Heart right ventricle (tissue), 16 donors: ENCODE data around the gene CADM1. TPM values are rescaled to one million over a fixed set of nuclear protein-coding genes. Genes with fewer than 3 reads are reported as not detected.

Experiments used
- ATAC-seq, 8 donors: fragments of 200-7000 bp; cut with Tn5 transposase; one replicate each; pipeline ENCODE4 v1.9.1; 2020; ENCODE audit warnings: mild to moderate bottlenecking in 8 of 8, moderate library complexity in 8 of 8, moderate number of reproducible peaks in 1 of 8
- DNase-seq, 2 donors: peaks; one replicate each; pipeline ENCODE4 v3.0.0-alpha.2; 2020
- H3K27ac ChIP-seq, 10 donors: fragments of 200-600 bp; sonication (generic) in 2 of 10; one replicate each; pipeline versions ENCODE4 v1.5.0 to v1.8.0; 2020 to 2022; ENCODE audit warnings: mild to moderate bottlenecking in 3 of 10
- H3K27me3 ChIP-seq, 7 donors: fragments of 200-600 bp; one replicate each; pipeline ENCODE4 v1.8.0; 2021 to 2022; ENCODE audit warnings: mild to moderate bottlenecking in 2 of 7
- H3K36me3 ChIP-seq, 9 donors: fragments of 200-600 bp; sonication (generic) in 1 of 9; one replicate each; pipeline versions ENCODE4 v1.5.0 to v1.8.0; 2020 to 2022; ENCODE audit warnings: mild to moderate bottlenecking in 2 of 9
- H3K4me1 ChIP-seq, 9 donors: fragments of 200-600 bp; sonication (generic) in 1 of 9; one replicate each; pipeline versions ENCODE4 v1.5.0 to v1.8.0; 2020 to 2022; ENCODE audit warnings: mild to moderate bottlenecking in 4 of 9
- H3K4me3 ChIP-seq, 10 donors: fragments of 200-600 bp; sonication (generic) in 2 of 10; one replicate each; pipeline versions ENCODE4 v1.5.0 to v1.8.0; 2020 to 2022; ENCODE audit warnings: mild to moderate bottlenecking in 7 of 10, moderate library complexity in 2 of 10
- H3K9me3 ChIP-seq, 11 donors: fragments of 200-600 bp in 10 of 11; sonication (generic) in 2 of 11; one replicate each; pipeline versions ENCODE4 v1.5.0 to v1.8.0; 2013 to 2022; ENCODE audit warnings: mild to moderate bottlenecking in 2 of 11, control low read depth in 1 of 11, moderate library complexity in 1 of 11
- CTCF ChIP-seq, 9 donors: fragments of 200-600 bp; sonication (generic) in 2 of 9; IDR thresholded peaks; one replicate each; pipeline versions ENCODE4 v1.5.0 to v1.8.0; 2021 to 2022; ENCODE audit warnings: antibody characterized with exemption in 9 of 9, mild to moderate bottlenecking in 5 of 9, moderate library complexity in 1 of 9
- WGBS, 2 donors: extraction: QIAGEN DNeasy Blood & Tissue Kit; methylation state at CpG; one replicate each; pipeline ENCODE4 v1.1.7; 2013; ENCODE audit warnings: inconsistent platforms in 1 of 2; 5-methylcytosine and 5-hydroxymethylcytosine counted together
- intact Hi-C, 10 donors: fragments of 100-400 bp; cut with DNase I; formaldehyde crosslinking; loops; one replicate each; pipeline versions ENCODE4 v1.11.1 to v1.14.2; 2022
- polyA plus RNA-seq, 2 donors: library from polyadenylated mRNA; stranded (reverse); fragments of 200-250 nt; gene quantifications; one replicate each; pipeline ENCODE4 v1.2.3, GENCODE V29; 2013
- total RNA-seq, 10 donors: library from RNA; stranded (reverse); fragmentation: NEBNext Ultra II Directional in 3 of 10; extraction: Animal tissue kit (Norgen Biotek cat#: 25700) in 3 of 10; gene quantifications; one replicate each; pipeline versions ENCODE4 v1.2.1 to v1.2.4, GENCODE V29; 2021 to 2023
- donor health status: Arrhythmogenic right ventricular cardiomyopathy.
- donor health status: ischemic (EF 13 %, LVEDD 7.1; RV severe dilation, severe dysfunction).
- donor health status: healthy with polysubstance abuse.
- donor health status: DM: no; HTN: yes; CAD: no.
- donor health status: DM: no; HTN: no; CAD: no.
- donor health status: ischemic (EF 25% LVEDD 6.9; RV normal size, moderate dysfunction).
- donor health status: ischemic (EF 25% LVEDD 5.7; RV mildly dilated, moderate dysfunction).
- donor health status: healthy.
- donor health status: DM: yes; HTN: yes; CAD: no.
- donor health status: Ischemic cardiomyopathy.
- donor health status: ischemic (EF 35%, LVEDD 5.7; RV mildly dilated, moderate dysfunction).
- donor health status: nonischemic (EF 11% LVEDD 7.7; RV severe dilation, severe dysfunction).
- donor health status: DM: yes; HTN: yes; CAD: no.
- donor health status: PGD.
- donor health status: ischemic (EF 29% LVEDD 5.4; RV normal size, mild dysfunction).
- donor health status: nonischemic (EF 23%, LVEDD 6.1; RV moderate dilation, normal function).

The CADM1 gene
- total and polyA plus RNA-seq, 12 donors, result 10.2 to 83.0 (median 41.4) TPM

GRCh38 chr11:115170133-115170815, 333.9 kb downstream of the CADM1 start:
- H3K4me1 ChIP-seq, result peaks cover 0 to 13% (median 3%) of the 10 kb centered on the region in 9 donors
- ATAC-seq (no peak), DNase-seq (no peak)
- TF ChIP-seq CTCF (IDR thresholded peaks at IDR 0.05), result peak in 8 of 9 donors; percentile 68 to 79 (median 71)
- no peak overlapping the region for H3K4me3 ChIP-seq
- no peak overlapping the region for H3K27ac ChIP-seq
- no peaks in the 10 kb centered on the region for H3K9me3 ChIP-seq
- H3K36me3 ChIP-seq, result no peaks in the 10 kb centered on the region
- intact Hi-C loops, result loop anchor here in 1 of 10 donors (10.0 kb wide), 1 partner anchor 145 kb away; no protein-coding TSS in a partner anchor
- 61 to 66% methylated on average over 8 of the region's 8 CpGs for WGBS, 2 donors
- no peaks in the 10 kb centered on the region for H3K27me3 ChIP-seq

- ATAC-seq, result no peak
- no peak overlapping the region for H3K27ac ChIP-seq
Observed at GRCh38 chr11:115169251-115169650, 335.0 kb downstream of the CADM1 start.

GRCh38 chr11:115168686-115169085, 335.5 kb downstream of the CADM1 start:
- 71 to 74% methylated on average over 5 of the region's 5 CpGs for WGBS, 2 donors
- Histone ChIP-seq H3K4me3 (no peak overlapping the region), H3K36me3 (no peaks in the 10 kb centered on the region), H3K9me3 (no peaks in the 10 kb centered on the region), H3K27me3 (no peaks in the 10 kb centered on the region), H3K27ac (peak overlapping the region in 8 of 10 donors; percentile 28 to 73 (median 65)), H3K4me1 (peaks cover 0 to 13% (median 3%) of the 10 kb centered on the region in 9 donors)
- TF ChIP-seq CTCF (IDR thresholded peaks at IDR 0.05), result no peak
- intact Hi-C loops, result no loop called here
- DNase-seq, result no peak
- peak in 3 of 8 donors; percentile 4 to 48 (median 39) for ATAC-seq

More at GRCh38 chr11:115169251-115169650, 335.0 kb downstream of the CADM1 start:
- Histone ChIP-seq H3K4me1 (peaks cover 0 to 13% (median 3%) of the 10 kb centered on the region in 9 donors), H3K27me3 (no peaks in the 10 kb centered on the region), H3K36me3 (no peaks in the 10 kb centered on the region), H3K9me3 (no peaks in the 10 kb centered on the region), H3K4me3 (no peak overlapping the region)
- no peak for TF ChIP-seq CTCF (IDR thresholded peaks at IDR 0.05)
- intact Hi-C loops, result no loop called here
- DNase-seq, result no peak
- 64 to 75% methylated on average over 4 of the region's 4 CpGs for WGBS, 2 donors

- no peak for TF ChIP-seq CTCF (IDR thresholded peaks at IDR 0.05)
- no peaks in the 10 kb centered on the region for H3K9me3 ChIP-seq
- intact Hi-C loops, result no loop called here
- H3K4me3 ChIP-seq, result no peak overlapping the region
- H3K4me1 ChIP-seq, result peaks cover 0 to 13% (median 3%) of the 10 kb centered on the region in 9 donors
- no peaks in the 10 kb centered on the region for H3K36me3 ChIP-seq
- 40 to 51% methylated on average over 9 of the region's 9 CpGs for WGBS, 2 donors
- H3K27ac ChIP-seq, result peak overlapping the region in 9 of 10 donors; percentile 28 to 73 (median 66)
- H3K27me3 ChIP-seq, result peaks cover 0 to 3% (median 0%) of the 10 kb centered on the region in 7 donors
- ATAC-seq (peak; percentile 75 to 96 (median 93)), DNase-seq (peak in 1 of 2 donors; percentile 50)
Observed at GRCh38 chr11:115168229-115168671, 336.0 kb downstream of the CADM1 start.
